VCaP (cell line): ENCODE measurements around the gene ACTL7B.

Experiments
- H3K27ac ChIP-seq: fragments of 450-650 bp; 2 replicates; pipeline ENCODE4 v1.5.1; 2017
- CTCF ChIP-seq: fragments of 450-650 bp; conservative IDR thresholded peaks from 2 replicates; pipeline ENCODE4 v1.5.1; 2017; ENCODE audit warnings: mild to moderate bottlenecking, moderate library complexity

The ACTL7B gene

DNA sequence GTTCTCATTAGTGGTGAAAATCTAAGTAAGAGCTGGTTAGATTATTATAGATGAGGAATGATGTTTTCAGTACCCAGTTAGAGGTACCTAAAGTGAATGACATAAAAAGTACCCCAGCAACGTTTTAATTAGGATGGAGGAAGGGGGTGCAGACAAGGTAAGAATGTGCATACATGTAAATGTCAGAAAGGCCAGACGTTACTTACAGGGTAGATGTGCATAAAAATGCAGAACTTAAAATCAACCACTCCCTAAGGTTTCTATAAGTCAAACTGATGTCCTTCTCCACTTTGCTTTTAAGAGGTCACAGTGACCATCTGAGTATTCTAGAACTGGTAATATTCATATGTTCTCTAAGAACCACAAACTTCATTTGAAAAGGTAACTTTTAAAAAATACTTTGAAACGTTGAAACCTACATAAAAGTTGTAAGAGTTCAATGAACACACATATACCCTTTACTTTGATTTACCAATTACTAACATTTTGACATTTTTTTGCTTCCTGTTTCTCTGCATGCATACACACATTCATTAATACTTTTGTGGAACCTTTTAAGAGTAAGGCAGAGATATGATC lies 25.0 kb upstream of the ACTL7B start:
- no peak for TF ChIP-seq CTCF
- H3K27ac ChIP-seq: no peak overlapping the region

DNA sequence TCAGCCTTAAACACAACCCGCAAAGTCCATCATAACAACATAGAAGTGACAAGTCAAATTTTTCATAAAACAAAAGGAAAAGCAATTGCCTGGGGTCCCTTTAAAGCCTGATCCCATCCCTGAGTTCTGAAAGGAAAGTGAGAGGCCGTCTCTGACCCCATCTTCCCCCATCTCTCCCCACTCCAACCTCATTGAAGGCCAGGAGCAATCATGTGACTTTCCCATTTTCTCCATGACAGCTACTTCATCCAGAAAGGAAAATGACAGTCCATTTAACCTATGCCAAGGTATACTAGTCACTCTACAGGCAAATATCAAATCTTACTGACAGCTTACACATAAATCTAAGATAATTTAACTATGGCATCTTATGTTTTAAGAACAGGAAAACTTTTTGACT lies 21.7 kb upstream of the ACTL7B start:
- no peak for TF ChIP-seq CTCF
- no peak overlapping the region for H3K27ac ChIP-seq

GRCh38 chr9:108876425-108876824 lies 20.6 kb upstream of the ACTL7B start:
- no peak overlapping the region for H3K27ac ChIP-seq

GRCh38 chr9:108874058-108874788 lies 18.4 kb upstream of the ACTL7B start:
- no peak overlapping the region for H3K27ac ChIP-seq
- no peak for TF ChIP-seq CTCF

More at GRCh38 chr9:108876425-108876824, 20.6 kb upstream of the ACTL7B start:
- no peak for TF ChIP-seq CTCF

DNA sequence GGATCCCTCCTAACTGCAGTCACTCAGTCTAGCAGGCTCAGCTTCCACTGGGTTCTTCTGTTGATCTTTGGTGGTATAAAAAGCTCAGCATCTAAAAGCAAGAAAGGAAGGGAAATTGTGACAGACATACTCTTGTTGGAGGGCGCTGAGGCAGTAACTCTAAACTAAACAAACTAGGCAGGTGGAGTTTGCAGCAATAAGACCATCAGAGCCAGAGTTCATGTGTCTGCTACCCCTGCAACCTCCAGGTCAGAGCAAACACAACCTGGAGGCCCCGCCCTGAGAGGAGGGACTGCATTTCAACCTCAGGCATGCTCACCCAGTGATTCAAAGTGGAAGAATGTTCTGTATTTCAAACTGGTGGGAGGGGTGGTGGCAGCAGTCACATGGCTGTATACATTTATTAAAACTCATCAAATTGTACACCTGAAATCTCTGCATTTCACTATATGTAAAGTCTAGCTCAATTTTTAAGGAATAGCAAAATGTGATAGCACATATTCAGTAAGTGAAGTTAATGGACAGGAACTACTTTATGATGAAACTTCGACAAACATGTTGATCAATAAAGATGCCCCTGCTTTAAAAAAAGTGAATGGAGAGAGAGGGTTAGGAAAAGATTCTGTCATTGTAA lies 13.4 kb upstream of the ACTL7B start:
- no peak overlapping the region for H3K27ac ChIP-seq
- no peak for TF ChIP-seq CTCF

DNA sequence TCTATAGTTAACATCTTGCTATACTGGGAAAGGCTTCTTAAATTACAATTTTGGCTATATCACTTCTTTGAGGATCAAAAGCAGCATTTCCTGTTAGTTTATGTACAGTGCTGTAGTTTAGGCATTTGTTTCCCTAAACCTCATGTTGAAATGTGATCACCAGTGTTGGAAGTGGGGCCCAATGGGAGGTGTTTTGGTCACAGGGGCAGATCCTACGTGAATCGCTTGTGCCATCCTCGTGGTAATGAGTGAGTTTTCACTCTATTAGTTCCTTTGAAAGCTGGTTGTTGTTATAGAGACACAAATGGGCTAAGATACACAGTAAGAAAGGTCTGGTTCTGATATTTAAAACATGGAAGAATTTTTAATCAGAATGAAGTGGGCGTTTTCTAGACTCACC lies 12.0 kb upstream of the ACTL7B start:
- TF ChIP-seq CTCF: no peak
- H3K27ac ChIP-seq: no peak overlapping the region

GRCh38 chr9:108867116-108867515 lies 11.3 kb upstream of the ACTL7B start:
- TF ChIP-seq CTCF: no peak
- no peak overlapping the region for H3K27ac ChIP-seq
